CD4-positive, alpha-beta T cell treated with Interleukin-12 subunit alpha and Interleukin-12 subunit beta, for 1 hour (primary cell): ENCODE data around the gene TFEB.

Experiments
- DNase-seq: peaks from one replicate; pipeline ENCODE4 v3.0.0-alpha.2; 2020

TFEB gene

GRCh38 chr6:41648070-41648585 lies 87.3 kb downstream of the TFEB start:
- no peak for DNase-seq

DNA sequence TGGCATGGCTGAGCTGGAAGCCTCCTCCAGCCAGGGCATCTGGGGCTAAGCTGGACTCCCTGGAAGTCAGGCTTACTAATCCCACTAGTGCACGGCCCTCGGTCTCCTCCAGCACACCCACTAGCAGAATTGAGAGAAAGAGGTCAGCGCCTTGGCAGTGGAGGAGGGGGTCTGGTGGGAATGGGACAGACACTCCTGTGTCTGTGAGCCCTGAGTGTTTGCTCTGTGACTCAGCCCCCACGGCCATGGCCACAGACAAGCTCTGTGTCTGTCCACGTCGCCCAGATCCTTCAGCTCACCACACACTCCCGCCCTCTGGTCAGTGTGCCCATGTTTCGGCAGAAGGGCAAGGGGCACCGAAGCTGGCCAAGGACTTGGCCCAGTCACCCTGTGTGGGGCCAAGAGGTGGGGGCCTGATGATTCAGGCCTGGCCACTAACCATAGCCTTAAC lies 88.3 kb downstream of the TFEB start:
- DNase-seq = no peak

GRCh38 chr6:41646026-41646795 lies 89.2 kb downstream of the TFEB start:
- no peak for DNase-seq

- no peak for DNase-seq
Measured at GRCh38 chr6:41645007-41645618, 90.3 kb downstream of the TFEB start.

DNA sequence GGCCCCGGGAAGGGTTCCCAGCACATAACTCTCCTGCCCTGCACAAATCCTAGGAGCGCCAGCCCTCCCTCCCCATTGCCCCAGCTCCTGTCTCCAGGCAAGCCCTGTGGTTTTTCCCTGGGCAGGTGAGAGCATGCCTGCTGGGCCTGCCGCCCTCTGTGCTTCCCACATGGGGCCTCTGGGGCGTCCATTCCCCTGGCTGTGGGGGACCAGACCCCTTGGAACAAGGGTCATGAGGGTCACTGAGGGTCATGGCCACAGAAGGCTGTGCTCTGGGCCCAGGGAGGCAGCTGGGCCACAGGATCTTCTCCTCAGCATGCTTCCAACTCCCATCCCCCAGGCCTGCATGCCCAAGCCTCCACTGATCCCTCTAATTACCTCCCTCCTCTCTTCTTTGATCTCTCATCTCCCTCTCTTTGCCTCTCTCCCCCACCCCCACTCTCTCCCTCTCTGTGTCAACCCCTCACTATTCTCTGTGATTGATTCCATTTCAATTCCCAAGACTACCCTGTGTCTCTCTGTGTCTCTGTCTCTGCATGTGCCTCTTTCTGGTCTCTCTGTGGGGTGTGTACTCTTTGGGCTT lies 91.0 kb downstream of the TFEB start:
- no peak for DNase-seq

GRCh38 chr6:41643899-41644269 lies 91.5 kb downstream of the TFEB start:
- DNase-seq = no peak

- DNase-seq = no peak
Measured at GRCh38 chr6:41642960-41643898, 92.2 kb downstream of the TFEB start.

DNA sequence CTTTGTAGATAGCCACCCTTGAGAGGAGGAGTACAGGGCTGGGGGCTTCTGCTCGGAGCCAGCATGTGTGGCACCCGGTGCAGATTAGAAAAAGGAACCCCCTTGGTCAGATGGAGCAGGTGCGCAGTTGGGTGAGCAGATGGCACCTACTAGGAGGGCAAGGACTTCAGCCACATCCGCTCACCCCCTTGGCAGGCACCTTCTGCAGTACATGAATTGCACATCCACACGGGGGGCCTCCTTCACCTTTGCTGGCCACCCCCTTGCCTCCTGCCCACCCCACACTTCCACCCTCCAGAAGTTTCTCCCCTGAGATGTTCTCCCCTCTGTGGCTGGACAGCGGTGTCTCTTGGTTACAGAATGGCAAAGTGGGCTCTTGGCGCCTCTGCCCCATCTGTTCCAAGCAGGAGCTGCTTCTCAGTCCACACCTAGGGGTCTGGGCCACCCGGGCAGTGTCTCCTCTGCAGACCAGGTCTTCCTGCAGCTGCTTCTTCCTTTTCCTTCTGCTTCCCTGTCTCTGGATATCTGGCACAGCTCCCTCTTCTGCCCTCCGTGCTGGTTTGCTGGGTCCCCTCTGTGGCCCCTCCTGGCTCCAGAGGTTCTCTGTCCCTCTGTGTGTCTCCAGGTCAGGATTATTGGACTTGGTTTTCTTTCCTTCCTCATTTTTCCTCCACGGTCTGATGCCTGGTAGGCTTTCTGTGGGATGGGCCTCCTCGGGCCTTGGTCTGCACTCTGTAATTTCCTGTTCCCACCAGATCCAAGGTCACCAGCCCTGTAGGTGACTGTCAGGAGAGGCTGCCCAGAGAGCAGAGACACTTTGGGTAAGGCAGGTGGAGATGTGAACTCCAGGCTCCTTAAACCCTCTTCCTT lies 93.1 kb downstream of the TFEB start:
- no peak for DNase-seq

DNA sequence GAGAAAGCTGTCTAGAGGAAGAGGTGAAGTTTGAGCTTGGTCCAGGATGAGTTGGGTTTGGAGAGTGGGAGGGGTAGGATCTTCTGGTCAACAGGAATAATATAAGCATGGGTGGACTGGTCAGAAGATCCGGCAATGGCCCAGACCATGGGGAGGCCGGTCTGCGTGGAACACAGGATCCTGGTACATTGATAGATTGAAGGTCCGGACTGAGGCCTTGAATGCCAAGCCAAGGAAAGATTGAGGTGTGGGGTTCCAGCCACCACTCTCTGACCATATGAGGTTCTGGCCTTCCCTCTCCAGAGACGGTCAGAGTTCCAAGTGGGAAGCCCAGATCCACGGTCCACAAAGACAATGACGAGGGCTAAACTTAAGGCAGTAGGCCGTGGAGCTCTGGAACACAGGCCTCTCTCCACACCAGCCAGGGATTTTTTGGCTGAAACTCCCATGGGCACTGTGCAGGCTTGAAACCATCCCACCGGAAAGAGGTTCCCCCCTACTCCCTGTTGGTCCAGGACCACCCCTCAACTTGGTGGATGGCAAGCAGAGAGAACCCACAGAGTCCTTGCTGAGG lies 94.0 kb downstream of the TFEB start:
- DNase-seq = no peak

- no peak for DNase-seq
Measured at GRCh38 chr6:41640426-41640825, 95.0 kb downstream of the TFEB start.

DNA sequence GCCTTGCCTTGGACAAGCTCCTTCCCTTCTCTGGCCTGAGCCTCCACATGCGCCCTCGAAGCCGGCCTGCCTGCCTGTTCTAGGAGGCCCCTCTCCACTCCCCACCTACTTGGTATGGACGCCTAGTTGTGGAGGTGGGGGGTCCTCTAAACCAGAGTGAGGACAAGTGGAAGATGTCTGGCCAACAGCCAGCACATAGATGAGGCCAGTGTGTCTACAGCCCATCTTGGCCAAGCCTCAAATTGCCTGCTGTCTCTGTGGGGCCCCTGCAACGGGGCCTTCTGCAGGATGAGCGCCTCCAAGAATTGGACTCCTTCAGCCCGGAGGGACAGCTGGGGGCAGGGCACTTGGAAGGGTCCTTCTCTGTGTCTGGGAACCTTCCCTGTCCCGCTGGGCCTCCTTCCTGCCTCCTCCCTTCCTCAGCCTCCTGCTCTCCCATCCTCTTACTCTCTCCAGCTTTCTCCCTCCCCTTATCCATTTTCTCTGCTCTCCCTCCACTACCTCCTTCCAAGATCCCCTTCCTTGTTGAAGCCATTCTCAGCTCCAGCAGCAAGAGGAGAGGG lies 95.5 kb downstream of the TFEB start:
- no peak for DNase-seq

DNA sequence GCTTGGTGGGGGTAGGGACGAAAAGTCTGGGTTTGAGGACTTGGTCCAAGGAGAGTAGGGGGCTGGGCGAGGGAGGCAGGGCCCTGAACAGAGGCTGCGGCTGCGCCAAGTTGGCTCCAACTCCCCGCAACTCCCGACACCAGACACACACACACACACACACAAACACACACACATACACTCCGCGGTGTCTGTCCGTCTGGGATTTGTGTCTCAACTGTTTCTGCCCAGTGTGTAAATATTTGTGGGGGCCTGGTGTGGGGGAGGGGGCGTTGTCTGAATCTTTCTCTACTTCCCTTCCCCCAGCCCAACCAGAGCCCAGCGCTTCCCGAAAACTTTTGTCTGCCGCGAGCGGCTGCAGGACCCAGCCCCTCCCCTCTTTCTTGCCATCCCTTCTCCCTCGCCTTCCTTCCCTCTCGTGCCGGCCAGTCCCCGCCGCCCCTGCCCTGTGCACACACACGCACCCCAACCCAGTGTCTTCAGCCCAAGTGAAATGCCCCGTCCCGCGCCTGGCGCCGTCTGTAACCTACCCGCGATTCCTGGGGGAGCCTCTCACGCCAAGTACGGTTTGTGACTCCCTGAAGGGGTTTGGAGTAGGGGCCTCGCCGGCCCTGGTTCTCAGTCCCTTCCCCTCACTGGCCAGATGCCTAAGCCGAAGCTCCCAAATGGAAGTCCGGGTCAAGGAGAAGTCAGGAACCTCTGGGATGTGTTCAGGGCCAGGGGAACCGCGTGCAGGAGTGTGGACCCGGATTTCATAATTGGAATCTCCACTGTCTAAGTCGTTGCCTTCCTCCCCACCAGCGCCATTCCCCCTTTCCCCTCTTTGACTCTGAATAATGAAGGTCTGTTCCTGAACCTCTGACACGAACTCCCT lies 96.2 kb downstream of the TFEB start:
- no peak for DNase-seq

DNA sequence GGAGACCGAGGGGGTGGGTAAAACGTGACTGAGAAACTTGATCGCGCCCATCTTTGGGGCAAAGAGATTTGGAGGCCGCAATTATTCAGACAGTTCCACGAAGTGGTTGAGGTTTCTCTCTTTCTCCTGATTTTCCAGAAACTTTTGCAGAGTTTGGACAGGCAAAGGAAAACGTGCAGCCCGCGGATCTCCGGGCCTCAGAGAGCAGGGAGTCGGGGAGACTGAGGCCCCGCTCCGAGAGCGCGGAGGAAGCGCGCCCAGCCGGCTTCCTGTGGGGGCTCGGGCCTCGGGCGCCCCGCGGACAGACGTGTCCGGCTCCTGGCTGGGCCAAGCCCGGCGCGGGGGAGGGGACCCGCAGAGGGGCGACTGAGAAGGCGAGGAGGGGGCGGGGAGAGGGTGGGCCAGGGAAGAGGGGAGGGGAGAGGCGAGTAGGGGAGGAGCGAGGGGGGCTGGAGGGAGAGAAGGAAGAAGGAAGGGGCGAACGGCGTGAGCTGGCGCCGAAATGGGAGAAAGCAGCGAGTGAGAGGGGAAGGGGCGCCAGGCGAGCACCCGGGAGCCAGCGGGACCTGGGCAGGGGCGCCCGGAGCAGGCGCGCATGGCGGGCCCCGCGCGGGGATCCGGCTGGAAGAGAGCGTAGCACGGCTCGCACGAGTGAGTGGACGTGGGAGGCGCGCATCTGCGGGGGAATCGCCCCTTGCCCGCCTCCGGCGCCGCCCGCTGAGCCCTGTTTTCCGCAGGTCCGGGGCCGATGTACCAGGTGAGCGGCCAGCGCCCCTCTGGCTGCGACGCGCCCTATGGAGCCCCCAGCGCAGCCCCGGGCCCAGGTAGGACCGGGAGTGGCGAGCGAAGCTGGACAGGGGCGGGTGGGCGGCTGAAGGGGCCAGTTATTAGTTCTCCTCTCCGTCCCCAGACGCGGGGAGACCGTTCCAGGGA lies 97.1 kb downstream of the TFEB start, which contains the start of gene MDFI:
Gene MDFI, plus strand, starts transcription at position 467 of the 933 bp plus-strand sequence. Its CDS starts 282 bp downstream, at position 749.
- no peak for DNase-seq

- no peak for DNase-seq
Measured at GRCh38 chr6:41637194-41638001, 98.0 kb downstream of the TFEB start.

GRCh38 chr6:41636833-41637193 lies 98.6 kb downstream of the TFEB start:
- DNase-seq = no peak

DNA sequence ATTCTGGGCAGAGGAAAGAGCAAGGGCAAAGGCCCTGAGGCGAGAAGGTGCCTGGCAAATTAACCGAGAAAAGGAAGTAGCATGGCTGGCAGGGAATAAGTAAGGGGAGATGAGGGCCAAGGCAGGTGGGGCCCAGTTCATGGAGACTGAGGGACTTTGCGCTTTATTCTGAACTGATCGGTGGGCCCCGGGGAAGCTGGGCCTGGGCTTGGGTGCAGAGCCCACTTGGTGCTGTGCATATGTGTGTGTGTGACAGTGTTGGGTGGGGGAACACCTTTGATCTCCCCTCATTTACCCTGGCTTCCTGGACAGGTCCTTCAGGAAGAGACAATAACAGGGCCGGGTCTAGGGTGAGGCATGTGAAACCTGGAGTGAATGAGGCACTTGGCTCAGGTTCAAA lies 100.0 kb downstream of the TFEB start:
- DNase-seq = no peak

DNA sequence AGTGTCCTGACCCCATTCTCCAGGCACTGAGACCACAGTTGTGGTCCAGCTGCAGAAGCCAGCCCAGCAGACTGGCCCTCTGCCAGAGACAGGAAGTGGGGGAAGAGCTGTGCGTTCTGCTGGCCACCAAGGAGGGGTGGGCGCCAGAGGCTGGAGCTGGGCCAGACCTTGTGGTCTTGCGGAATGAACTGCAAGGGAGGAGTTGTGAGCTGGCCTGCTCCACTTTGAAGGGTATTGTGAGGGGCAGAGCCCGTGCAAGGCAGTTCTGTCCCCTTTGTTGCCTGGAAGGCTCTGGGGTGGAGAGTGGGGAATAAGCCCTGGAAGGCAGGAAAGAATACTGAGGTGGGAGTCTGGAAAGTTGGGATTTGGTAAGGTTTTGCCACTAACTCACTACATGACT lies 100.8 kb downstream of the TFEB start:
- DNase-seq = no peak
